K562 (cell line): ENCODE results near the gene MPND. TPM values are rescaled to one million over a fixed set of nuclear protein-coding genes. Genes with fewer than 3 reads are reported as not detected.
A peak's percentile ranks its signal among the peaks of the same experiment; 100 is the strongest.

Experiments used
- ARID2 ChIP-seq: fragments of 450-650 bp; IDR thresholded peaks from 2 replicates; pipeline ENCODE4 v1.6.1; 2017; ENCODE audit warnings: antibody characterized with exemption, mild to moderate bottlenecking
- BDP1 ChIP-seq: IDR thresholded peaks from 3 replicates; pipeline ENCODE4 v1.6.1; 2011; ENCODE audit not compliant: insufficient read length, insufficient read depth
- BHLHE40 ChIP-seq: IDR thresholded peaks from 2 replicates; pipeline ENCODE4 v1.6.1; 2011; ENCODE audit warnings: low read length, improper control_type of control experiment
- CBX3 ChIP-seq, 2 experiments: IDR thresholded peaks; 1 replicate in 1 of 2; 2 replicates in 1 of 2; pipeline ENCODE4 v1.6.1; 2012; ENCODE audit warnings: inconsistent platforms in 2 of 2, low read length in 2 of 2, borderline replicate concordance in 1 of 2, control low read depth in 1 of 2
- E2F8 ChIP-seq: fragments of 450-650 bp; IDR thresholded peaks from 2 replicates; pipeline ENCODE4 v1.7.1; 2018; ENCODE audit warnings: mild to moderate bottlenecking, low read depth; ENCODE audit not compliant: partially characterized antibody
- FOXP1 ChIP-seq: sonication (generic); formaldehyde crosslinking; IDR thresholded peaks from 2 replicates; pipeline ENCODE4 v1.8.0; 2022; ENCODE audit warnings: mild to moderate bottlenecking, missing genetic modification reagents
- NFE2L1 ChIP-seq: fragments of 450-650 bp; IDR thresholded peaks from 2 replicates; pipeline ENCODE4 v1.6.1; 2016; ENCODE audit warnings: missing genetic modification characterization, low read depth, mild to moderate bottlenecking, missing compliant biosample characterization, moderate library complexity, borderline replicate concordance
- NR2C1 ChIP-seq, 2 experiments: fragments of 450-650 bp; IDR thresholded peaks; 2 replicates each; pipeline ENCODE4 v1.6.1; 2017; ENCODE audit warnings: mild to moderate bottlenecking in 2 of 2, antibody characterized with exemption in 1 of 2, inconsistent platforms in 1 of 2, missing compliant biosample characterization in 1 of 2, missing genetic modification characterization in 1 of 2
- PCBP2 ChIP-seq: fragments of 200-400 bp; formaldehyde crosslinking; IDR thresholded peaks from 2 replicates; pipeline ENCODE4 v1.6.1; 2018; ENCODE audit warnings: low read length, low read depth, mild to moderate bottlenecking, moderate library complexity; ENCODE audit not compliant: poor library complexity, severe bottlenecking
- POLR2G ChIP-seq: fragments of 200-400 bp; formaldehyde crosslinking; IDR thresholded peaks from 2 replicates; pipeline ENCODE4 v1.6.1; 2017; ENCODE audit warnings: low read depth, mild to moderate bottlenecking, antibody characterized with exemption, low read length, moderate library complexity
- RCOR1 ChIP-seq, 2 experiments: IDR thresholded peaks; 2 replicates each; pipeline ENCODE4 v1.6.1; 2012; ENCODE audit warnings: low read depth in 2 of 2, low read length in 2 of 2, borderline replicate concordance in 1 of 2, improper control_type of control experiment in 1 of 2
- RFX5 ChIP-seq: IDR thresholded peaks from 2 replicates; pipeline ENCODE4 v1.6.1; 2011; ENCODE audit warnings: low read depth, mild to moderate bottlenecking, improper control_type of control experiment, low read length
- SMC3 ChIP-seq: conservative IDR thresholded peaks from 2 replicates; pipeline ENCODE4 v1.6.1; 2011; ENCODE audit warnings: low read depth, low read length, improper control_type of control experiment; ENCODE audit not compliant: insufficient read depth
- TCF3 ChIP-seq: sonication (generic); formaldehyde crosslinking; IDR thresholded peaks from 2 replicates; pipeline ENCODE4 v1.4.0; 2020; ENCODE audit warnings: mild to moderate bottlenecking, missing genetic modification reagents
- XRCC5 ChIP-seq: fragments of 200-400 bp; formaldehyde crosslinking; IDR thresholded peaks from 2 replicates; pipeline ENCODE4 v1.6.1; 2017; ENCODE audit warnings: low read depth, mild to moderate bottlenecking, low read length
- ZNF217 ChIP-seq: sonication (generic); formaldehyde crosslinking; IDR thresholded peaks from 2 replicates; pipeline ENCODE4 v1.8.0; 2022; ENCODE audit warnings: mild to moderate bottlenecking, missing genetic modification reagents
- ZNF57 ChIP-seq: fragments of 450-650 bp; formaldehyde crosslinking; IDR thresholded peaks from 2 replicates; pipeline ENCODE4 v1.4.0; 2020; ENCODE audit warnings: mild to moderate bottlenecking, moderate library complexity
- polyA plus RNA-seq, 8 experiments: library from polyadenylated mRNA; depleted of rRNA in 4 of 8; stranded (reverse) in 5 of 8; unstranded in 3 of 8; fragments of >200 nt; fragmentation: Nextera tagmentation in 2 of 8; fragmentation: Illumina TruSeq in 1 of 8; extraction: Ambion mirVana in 2 of 8; extraction: Trizol in 1 of 8; gene quantifications; 2 replicates each; pipeline versions ENCODE4 v1.2.1 to v1.2.3, GENCODE V29; 2011 to 2014; ENCODE audit warnings: inconsistent platforms in 1 of 8, missing spikeins in 1 of 8
- total RNA-seq, 7 experiments: library from RNA; depleted of rRNA in 6 of 7; stranded (reverse); fragments of >200 nt in 6 of 7; fragmentation: Illumina TruSeq in 2 of 7; extraction: Trizol in 2 of 7; gene quantifications; 2 replicates each; pipeline versions ENCODE4 v1.2.1 to v1.2.3, GENCODE V29; 2011 to 2021; ENCODE audit warnings: low replicate concordance in 1 of 7
- TF ChIP-seq, protein P1 (sequence below): fragments of 450-650 bp; conservative IDR thresholded peaks from 2 replicates; pipeline ENCODE4 v1.6.1; 2016; ENCODE audit warnings: missing genetic modification characterization, low read depth, mild to moderate bottlenecking, control low read depth, missing compliant biosample characterization
- TF ChIP-seq, protein P2 (sequence below), 2 experiments: fragments of 450-650 bp in 1 of 2; sonication (generic) in 1 of 2; formaldehyde crosslinking; conservative IDR thresholded peaks; 2 replicates each; pipeline versions ENCODE4 v1.4.0 to v1.8.1; 2020 to 2022; ENCODE audit warnings: mild to moderate bottlenecking in 1 of 2, missing genetic modification reagents in 1 of 2

MPND gene
- total and polyA plus RNA-seq, 9 of the 15 experiments (the other 6 are each of a cell fraction or from before 2014, with no cell fraction given) = 0.25 to 14.0 (median 3.9) TPM

DNA sequence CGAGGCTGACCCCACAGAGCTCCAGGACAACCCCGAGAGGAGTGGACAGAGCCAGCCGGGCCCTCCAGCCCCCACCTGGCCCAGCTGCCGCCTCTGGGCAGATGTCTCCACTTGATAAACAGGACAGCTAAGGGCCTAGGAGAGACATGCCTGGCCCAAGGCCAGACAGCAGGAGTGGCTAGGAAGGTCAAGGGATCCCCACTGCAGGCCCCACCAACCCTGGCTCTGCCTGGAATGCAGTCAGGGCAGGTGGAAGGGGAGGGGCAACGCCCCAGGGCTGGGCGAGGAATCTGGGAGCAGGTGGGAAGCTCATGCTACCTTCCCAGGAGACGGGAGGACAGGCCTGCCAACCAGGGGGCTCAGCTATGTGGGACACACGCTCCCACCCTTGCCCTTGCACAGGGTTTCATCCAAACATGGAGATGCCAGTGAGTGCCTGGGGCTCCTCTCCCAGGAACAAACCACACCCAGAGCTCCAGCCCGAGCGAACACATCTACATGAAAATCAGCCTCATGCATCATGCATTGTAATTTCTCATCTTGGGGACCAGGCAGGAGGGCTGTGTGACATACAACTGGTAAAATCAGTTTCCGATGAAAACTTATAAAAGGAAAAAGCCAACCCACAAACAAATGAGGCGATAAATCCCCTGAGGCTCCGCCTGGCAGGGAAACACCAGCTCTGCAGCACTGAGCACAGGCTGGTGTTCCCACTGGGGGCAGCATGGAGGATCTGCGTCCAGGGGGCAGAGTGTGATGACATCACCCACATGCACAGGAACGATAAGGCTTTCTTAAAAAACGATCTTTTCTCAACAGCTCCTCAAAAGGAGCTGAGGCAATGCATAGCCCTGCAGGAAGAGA is 32.0 kb downstream of the MPND start (continued):
- TF ChIP-seq NFE2L1 (tag) (no peak), ZNF217 (no peak), POLR2G (no peak), XRCC5 (peak; percentile 96), TCF3 (CRISPR knock-in tag) (peak; percentile 96), CBX3 (IDR thresholded peaks at IDR 0.05; ENCODE audit: borderline replicate concordance in 1 of 2, low read length in 2 of 2) (peak in 1 of 2 experiments; percentile 21; a peak in 1 of 3 replicates), FOXP1 (CRISPR knock-in tag) (no peak), RFX5 (no peak), BDP1 (no peak), SMC3 (0 out of 2 replicates have a peak, but pooled peaks have one; percentile 8), RCOR1 (IDR thresholded peaks at IDR 0.05; ENCODE audit: borderline replicate concordance in 1 of 2, low read depth in 2 of 2, low read length in 2 of 2) (peak in 1 of 2 experiments; percentile 91; a peak in 2 of 4 replicates), BHLHE40 (peak; percentile 63), E2F8 (peak; percentile 56), NR2C1 (IDR thresholded peaks at IDR 0.05) (peak; percentile 39; the same call in 1 of the 2 replicates), NR2C1 (tag; IDR thresholded peaks at IDR 0.05) (0 out of 2 replicates have a peak, but pooled peaks have one; percentile 48), PCBP2 (no peak), ZNF57 (CRISPR knock-in tag) (no peak), ARID2 (no peak)
- TF ChIP-seq, protein P1, sequence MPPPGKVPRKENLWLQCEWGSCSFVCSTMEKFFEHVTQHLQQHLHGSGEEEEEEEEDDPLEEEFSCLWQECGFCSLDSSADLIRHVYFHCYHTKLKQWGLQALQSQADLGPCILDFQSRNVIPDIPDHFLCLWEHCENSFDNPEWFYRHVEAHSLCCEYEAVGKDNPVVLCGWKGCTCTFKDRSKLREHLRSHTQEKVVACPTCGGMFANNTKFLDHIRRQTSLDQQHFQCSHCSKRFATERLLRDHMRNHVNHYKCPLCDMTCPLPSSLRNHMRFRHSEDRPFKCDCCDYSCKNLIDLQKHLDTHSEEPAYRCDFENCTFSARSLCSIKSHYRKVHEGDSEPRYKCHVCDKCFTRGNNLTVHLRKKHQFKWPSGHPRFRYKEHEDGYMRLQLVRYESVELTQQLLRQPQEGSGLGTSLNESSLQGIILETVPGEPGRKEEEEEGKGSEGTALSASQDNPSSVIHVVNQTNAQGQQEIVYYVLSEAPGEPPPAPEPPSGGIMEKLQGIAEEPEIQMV (tag) = no peak
- TF ChIP-seq, protein P2, sequence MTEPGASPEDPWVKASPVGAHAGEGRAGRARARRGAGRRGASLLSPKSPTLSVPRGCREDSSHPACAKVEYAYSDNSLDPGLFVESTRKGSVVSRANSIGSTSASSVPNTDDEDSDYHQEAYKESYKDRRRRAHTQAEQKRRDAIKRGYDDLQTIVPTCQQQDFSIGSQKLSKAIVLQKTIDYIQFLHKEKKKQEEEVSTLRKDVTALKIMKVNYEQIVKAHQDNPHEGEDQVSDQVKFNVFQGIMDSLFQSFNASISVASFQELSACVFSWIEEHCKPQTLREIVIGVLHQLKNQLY (CRISPR knock-in tag; conservative IDR thresholded peaks at IDR 0.05) = 0 out of 4 replicates have a peak, but pooled peaks of 1 of the 2 experiments have one; percentile 65
